Stimulated activated effector memory CD8-positive, alpha-beta T cell treated with anti-CD3 and anti-CD28 coated beads, Interleukin-12 subunit alpha, Interleukin-12 subunit beta, amount 100 ng/mL, for 72 hours (primary cell): ENCODE results near the gene UPK3B.
"Not testable (repeated sequence)": the region's sequence is repeated elsewhere in the genome, so short reads cannot be mapped to it uniquely, and the experiment has no call there.

Source experiments
- ATAC-seq: fragments of 150-1000 bp; cut with Tn5 transposase; 2 replicates; pipeline ENCODE4 v1.10.0; 2021
- DNase-seq, 2 donors: peaks; one replicate each; pipeline ENCODE4 v3.0.0; 2021 to 2022; ENCODE audit warnings: low spot score in 2 of 2
- H3K27ac Mint-ChIP-seq: one replicate; pipeline ENCODE4 v1.8.0; 2022; ENCODE audit warnings: mild to moderate bottlenecking, mixed read lengths
- H3K36me3 Mint-ChIP-seq: one replicate; pipeline ENCODE4 v1.8.0; 2022; ENCODE audit warnings: mild to moderate bottlenecking, mixed read lengths
- H3K4me1 Mint-ChIP-seq: one replicate; pipeline ENCODE4 v1.8.0; 2022; ENCODE audit warnings: mixed read lengths
- H3K4me3 Mint-ChIP-seq: one replicate; pipeline ENCODE4 v1.8.0; 2022; ENCODE audit warnings: mild to moderate bottlenecking, mixed read lengths
- H3K9me3 Mint-ChIP-seq: one replicate; pipeline ENCODE4 v1.8.0; 2022; ENCODE audit warnings: mixed read lengths

Gene UPK3B

GRCh38 chr7:76504351-76505167 is 5.8 kb upstream of the UPK3B start:
- H3K4me1 Mint-ChIP-seq, ATAC-seq, H3K36me3 Mint-ChIP-seq, H3K9me3 Mint-ChIP-seq, H3K4me3 Mint-ChIP-seq: not testable (repeated sequence)
- peak overlapping the region; percentile 74 for H3K27ac Mint-ChIP-seq
- peak in 1 of 2 donors; percentile 42 for DNase-seq

- H3K4me1 Mint-ChIP-seq, result no peaks in the 10 kb centered on the region
- H3K4me3 Mint-ChIP-seq, result no peak overlapping the region
- no peaks in the 10 kb centered on the region for H3K9me3 Mint-ChIP-seq
- ATAC-seq (no peak), DNase-seq (peak in 1 of 2 donors; percentile 40)
- peaks cover 9% of the 10 kb centered on the region for H3K36me3 Mint-ChIP-seq
- H3K27ac Mint-ChIP-seq, result peak overlapping the region; percentile 74
Observed at GRCh38 chr7:76505168-76506080, 4.9 kb upstream of the UPK3B start.

DNA sequence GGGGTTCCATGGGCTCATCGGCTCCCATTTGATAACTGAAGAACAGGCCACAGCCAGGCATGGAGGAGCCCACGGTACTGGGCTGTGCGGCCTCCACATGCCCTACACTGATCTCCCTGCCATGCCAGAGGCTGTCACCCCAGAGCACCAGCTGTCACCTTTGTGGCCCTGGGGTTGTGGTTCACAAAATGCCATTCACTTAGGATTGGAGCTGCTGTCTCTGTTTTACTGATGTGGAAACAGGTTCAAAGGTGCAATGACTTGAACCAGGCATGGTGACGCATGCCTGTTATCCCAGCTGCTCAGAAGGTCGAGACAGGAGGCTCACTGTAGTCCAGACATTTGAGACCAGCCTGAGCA is 4.3 kb upstream of the UPK3B start:
- no peak for ATAC-seq
- Mint-ChIP-seq H3K9me3 (no peaks in the 10 kb centered on the region), H3K4me1 (no peaks in the 10 kb centered on the region), H3K27ac (no peak overlapping the region), H3K4me3 (no peak overlapping the region), H3K36me3 (peaks cover 9% of the 10 kb centered on the region)
- DNase-seq, result no peak

GRCh38 chr7:76506643-76507042 is 3.7 kb upstream of the UPK3B start:
- DNase-seq, H3K4me3 Mint-ChIP-seq, H3K4me1 Mint-ChIP-seq, H3K36me3 Mint-ChIP-seq, ATAC-seq, H3K27ac Mint-ChIP-seq, H3K9me3 Mint-ChIP-seq: not testable (repeated sequence)

DNA sequence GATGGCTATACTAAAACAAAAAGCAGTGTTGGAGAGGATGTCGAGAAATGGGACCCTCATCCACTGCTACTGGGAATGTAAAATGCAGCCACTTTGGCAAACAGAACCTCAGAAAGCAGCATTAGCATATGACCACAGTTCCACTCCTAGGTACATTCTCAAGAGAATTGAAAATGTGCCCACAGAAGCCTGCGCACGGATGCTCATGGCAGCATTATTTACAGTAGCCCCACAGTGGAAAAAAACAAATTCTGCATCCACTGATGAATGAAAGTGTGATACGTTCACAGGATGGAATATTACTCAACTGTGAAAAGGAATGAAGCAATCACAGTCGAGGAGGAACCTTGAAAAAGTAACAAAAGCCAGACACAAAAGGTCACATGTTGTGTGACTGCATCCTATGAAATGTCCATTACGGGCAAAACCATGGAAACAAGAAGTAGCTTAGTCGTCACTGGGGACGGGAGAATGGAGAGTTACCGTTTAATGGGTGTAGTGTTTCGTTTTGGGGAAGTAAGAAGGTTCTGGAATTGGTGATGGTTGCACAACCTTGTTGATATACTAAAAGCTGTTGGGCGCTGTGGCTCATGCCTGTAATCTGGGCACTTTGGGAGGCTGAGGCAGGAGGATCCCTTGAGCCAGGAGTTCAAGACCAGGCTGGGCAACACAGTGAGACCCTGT is 2.5 kb upstream of the UPK3B start:
- DNase-seq (no peak), ATAC-seq (no peak)
- H3K36me3 Mint-ChIP-seq, result peaks cover 9% of the 10 kb centered on the region
- H3K27ac Mint-ChIP-seq, result no peak overlapping the region
- H3K4me3 Mint-ChIP-seq, result no peak overlapping the region
- no peaks in the 10 kb centered on the region for H3K9me3 Mint-ChIP-seq
- H3K4me1 Mint-ChIP-seq, result no peaks in the 10 kb centered on the region

- H3K4me1 Mint-ChIP-seq, H3K9me3 Mint-ChIP-seq, H3K36me3 Mint-ChIP-seq, ATAC-seq, H3K4me3 Mint-ChIP-seq, H3K27ac Mint-ChIP-seq, DNase-seq: not testable (repeated sequence)
Observed at GRCh38 chr7:76511200-76511910, 1.0 kb downstream of the UPK3B start.

- not testable (repeated sequence) for H3K4me1 Mint-ChIP-seq, H3K4me3 Mint-ChIP-seq, H3K36me3 Mint-ChIP-seq, H3K9me3 Mint-ChIP-seq, H3K27ac Mint-ChIP-seq, DNase-seq, ATAC-seq
Observed at GRCh38 chr7:76511911-76512885, 1.8 kb downstream of the UPK3B start.

- no peak overlapping the region for H3K27ac Mint-ChIP-seq
- no peak for ATAC-seq
- H3K36me3 Mint-ChIP-seq, result no peaks in the 10 kb centered on the region
- H3K4me1 Mint-ChIP-seq, result no peaks in the 10 kb centered on the region
- no peak overlapping the region for H3K4me3 Mint-ChIP-seq
- no peaks in the 10 kb centered on the region for H3K9me3 Mint-ChIP-seq
- DNase-seq, result no peak
Observed at GRCh38 chr7:76512941-76513816, 2.8 kb downstream of the UPK3B start.

- DNase-seq, result no peak
- H3K4me1 Mint-ChIP-seq, result no peaks in the 10 kb centered on the region
- no peaks in the 10 kb centered on the region for H3K36me3 Mint-ChIP-seq
- ATAC-seq, result no peak
- no peaks in the 10 kb centered on the region for H3K9me3 Mint-ChIP-seq
- H3K4me3 Mint-ChIP-seq, result no peak overlapping the region
- H3K27ac Mint-ChIP-seq, result no peak overlapping the region
Observed at GRCh38 chr7:76513817-76514799, 3.8 kb downstream of the UPK3B start.

DNA sequence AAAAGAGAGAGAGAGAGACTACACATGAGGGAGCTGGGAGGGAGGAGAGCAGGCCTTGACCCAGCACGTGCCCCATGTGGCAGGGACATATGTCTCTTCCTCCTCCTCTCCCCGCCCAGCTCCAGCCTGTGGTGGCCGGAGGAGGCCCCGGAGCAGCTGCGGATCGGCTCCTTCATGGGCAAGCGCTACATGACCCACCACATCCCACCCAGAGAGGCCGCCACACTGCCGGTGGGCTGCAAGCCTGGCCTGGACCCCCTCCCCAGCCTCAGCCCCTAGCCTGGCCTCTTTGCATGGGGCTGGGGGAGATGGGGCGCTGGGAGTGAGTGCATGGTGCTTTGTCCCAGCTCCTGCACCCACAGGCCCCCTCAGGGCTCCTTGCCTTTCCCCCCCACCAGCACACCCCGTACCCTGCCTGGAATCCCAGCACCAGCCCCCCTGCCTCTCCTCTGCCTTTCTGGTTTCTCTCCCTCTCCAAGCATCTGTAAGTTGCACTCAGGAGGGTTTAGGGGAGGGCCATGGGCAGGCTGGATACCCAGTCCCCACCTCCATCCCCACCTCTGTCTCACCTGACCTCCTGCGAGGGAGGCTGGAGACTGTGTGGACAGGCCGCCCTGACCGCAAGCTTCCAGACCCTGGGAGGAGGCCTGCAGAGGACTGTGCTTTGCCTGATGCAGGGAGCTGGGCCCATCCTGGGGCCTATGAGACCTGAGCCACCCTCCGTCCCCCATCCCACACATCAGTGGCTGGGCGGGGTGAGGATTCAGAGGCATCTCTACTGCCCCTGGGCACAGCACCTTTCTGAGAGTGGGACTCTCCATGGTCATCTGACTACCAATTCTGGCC is 4.8 kb downstream of the UPK3B start:
- H3K4me1 Mint-ChIP-seq, result no peaks in the 10 kb centered on the region
- no peak overlapping the region for H3K4me3 Mint-ChIP-seq
- DNase-seq, result no peak
- H3K9me3 Mint-ChIP-seq, result no peaks in the 10 kb centered on the region
- H3K27ac Mint-ChIP-seq, result no peak overlapping the region
- no peak for ATAC-seq
- H3K36me3 Mint-ChIP-seq, result no peaks in the 10 kb centered on the region

GRCh38 chr7:76515999-76516443 is 5.7 kb downstream of the UPK3B start:
- H3K9me3 Mint-ChIP-seq, result no peaks in the 10 kb centered on the region
- ATAC-seq (peak; percentile 67), DNase-seq (peak in 1 of 2 donors; percentile 41)
- no peak overlapping the region for H3K27ac Mint-ChIP-seq
- no peaks in the 10 kb centered on the region for H3K36me3 Mint-ChIP-seq
- no peak overlapping the region for H3K4me3 Mint-ChIP-seq
- H3K4me1 Mint-ChIP-seq, result no peaks in the 10 kb centered on the region

GRCh38 chr7:76516932-76517331 is 6.6 kb downstream of the UPK3B start:
- not testable (repeated sequence) for H3K27ac Mint-ChIP-seq, H3K4me1 Mint-ChIP-seq, ATAC-seq, H3K36me3 Mint-ChIP-seq, DNase-seq, H3K4me3 Mint-ChIP-seq, H3K9me3 Mint-ChIP-seq
